ENCODE measurements around the gene CRHR1. TPM values are rescaled to one million over a fixed set of nuclear protein-coding genes. Genes with fewer than 3 reads are reported as not detected.

CRHR1 gene
- total RNA-seq, 3 donors from 2014 or later: 1.6 to 2.8 TPM; not detected in 1

GRCh38 chr17:45791041-45791582, 7.0 kb downstream of the CRHR1 start:
- Histone ChIP-seq H3K36me3 (no peaks in the 10 kb centered on the region), H3K4me3 (no peak overlapping the region), H3K27me3 (no peaks in the 10 kb centered on the region), H3K4me1 (peaks cover 0 to 7% of the 10 kb centered on the region in 2 donors), H3K27ac (no peak overlapping the region), H3K9me3 (no peaks in the 10 kb centered on the region)
- no peak for DNase-seq (ENCODE audit: low spot score in 2 of 2)
- TF ChIP-seq CTCF (IDR thresholded peaks at IDR 0.05) (no peak), POLR2AphosphoS5 (IDR thresholded peaks at IDR 0.05) (no peak), POLR2A (IDR thresholded peaks at IDR 0.05) (no peak)
- intact Hi-C loops (cut with DNase I; ENCODE audit: low total_unique reads): no loop called here

GRCh38 chr17:45791935-45792334, 7.8 kb downstream of the CRHR1 start:
- H3K36me3 ChIP-seq: no peaks in the 10 kb centered on the region
- no peak overlapping the region for H3K27ac ChIP-seq
- H3K4me3 ChIP-seq: no peak overlapping the region
- intact Hi-C loops (cut with DNase I; ENCODE audit: low total_unique reads): no loop called here
- TF ChIP-seq CTCF (IDR thresholded peaks at IDR 0.05): no peak
- no peak for TF ChIP-seq POLR2A (IDR thresholded peaks at IDR 0.05)
- TF ChIP-seq POLR2AphosphoS5 (IDR thresholded peaks at IDR 0.05): no peak
- H3K27me3 ChIP-seq: no peaks in the 10 kb centered on the region
- no peaks in the 10 kb centered on the region for H3K9me3 ChIP-seq
- H3K4me1 ChIP-seq: peaks cover 0 to 7% of the 10 kb centered on the region in 2 donors
- peak in 1 of 2 donors; percentile 46 for DNase-seq (ENCODE audit: low spot score in 2 of 2)

GRCh38 chr17:45792437-45792836, 8.3 kb downstream of the CRHR1 start:
- intact Hi-C loops (cut with DNase I; ENCODE audit: low total_unique reads): no loop called here
- DNase-seq (ENCODE audit: low spot score in 2 of 2): no peak
- no peak overlapping the region for H3K27ac ChIP-seq
- H3K27me3 ChIP-seq: no peaks in the 10 kb centered on the region
- H3K4me3 ChIP-seq: no peak overlapping the region
- H3K36me3 ChIP-seq: no peaks in the 10 kb centered on the region
- no peak for TF ChIP-seq POLR2A (IDR thresholded peaks at IDR 0.05)
- TF ChIP-seq POLR2AphosphoS5 (IDR thresholded peaks at IDR 0.05): no peak
- TF ChIP-seq CTCF (IDR thresholded peaks at IDR 0.05): no peak
- peaks cover 0 to 7% of the 10 kb centered on the region in 2 donors for H3K4me1 ChIP-seq
- H3K9me3 ChIP-seq: no peaks in the 10 kb centered on the region

GRCh38 chr17:45792995-45793755, 9.1 kb downstream of the CRHR1 start:
- no peaks in the 10 kb centered on the region for H3K27me3 ChIP-seq
- intact Hi-C loops (cut with DNase I; ENCODE audit: low total_unique reads): no loop called here
- H3K36me3 ChIP-seq: no peaks in the 10 kb centered on the region
- peaks cover 0 to 7% of the 10 kb centered on the region in 2 donors for H3K4me1 ChIP-seq
- TF ChIP-seq POLR2AphosphoS5 (IDR thresholded peaks at IDR 0.05) (no peak), POLR2A (IDR thresholded peaks at IDR 0.05) (no peak), CTCF (IDR thresholded peaks at IDR 0.05) (no peak)
- DNase-seq (ENCODE audit: low spot score in 2 of 2): no peak
- no peak overlapping the region for H3K27ac ChIP-seq
- no peaks in the 10 kb centered on the region for H3K9me3 ChIP-seq
- no peak overlapping the region for H3K4me3 ChIP-seq

- Histone ChIP-seq H3K27ac (no peak overlapping the region), H3K4me1 (peaks cover 0 to 7% of the 10 kb centered on the region in 2 donors), H3K36me3 (no peaks in the 10 kb centered on the region), H3K27me3 (no peaks in the 10 kb centered on the region), H3K4me3 (no peak overlapping the region), H3K9me3 (no peaks in the 10 kb centered on the region)
- no peak for DNase-seq (ENCODE audit: low spot score in 2 of 2)
- intact Hi-C loops (cut with DNase I; ENCODE audit: low total_unique reads): no loop called here
- no peak for TF ChIP-seq POLR2AphosphoS5 (IDR thresholded peaks at IDR 0.05)
- no peak for TF ChIP-seq POLR2A (IDR thresholded peaks at IDR 0.05)
- no peak for TF ChIP-seq CTCF (IDR thresholded peaks at IDR 0.05)
These were observed 9.9 kb downstream of the CRHR1 start for GRCh38 chr17:45793999-45794540.
